GM06990 (cell line): Measurements from ENCODE around the gene ARHGEF38.

Source experiments
- DNase-seq: peaks from one replicate; pipeline ENCODE4 v3.0.0-alpha.2; 2011; ENCODE audit not compliant: insufficient read length; ENCODE audit errors: extremely low read depth
- H3K27me3 ChIP-seq: replicated peaks from 2 replicates; pipeline ENCODE4 v1.6.0; 2011; ENCODE audit warnings: low read length; ENCODE audit not compliant: control insufficient read depth, insufficient read depth
- H3K36me3 ChIP-seq: 2 replicates; pipeline ENCODE4 v1.5.1; 2011; ENCODE audit warnings: low read length; ENCODE audit not compliant: control insufficient read depth, insufficient read depth
- H3K4me3 ChIP-seq: replicated peaks from 2 replicates; pipeline ENCODE4 v1.5.1; 2011; ENCODE audit warnings: low read depth, mild to moderate bottlenecking, control low read depth, low read length
- TF ChIP-seq, protein P1 (sequence below): IDR thresholded peaks from 2 replicates; pipeline ENCODE4 v1.5.1; 2011; ENCODE audit warnings: low read length, control low read depth, mild to moderate bottlenecking, inconsistent platforms; ENCODE audit not compliant: insufficient read depth, poor library complexity, severe bottlenecking

The ARHGEF38 gene

DNA sequence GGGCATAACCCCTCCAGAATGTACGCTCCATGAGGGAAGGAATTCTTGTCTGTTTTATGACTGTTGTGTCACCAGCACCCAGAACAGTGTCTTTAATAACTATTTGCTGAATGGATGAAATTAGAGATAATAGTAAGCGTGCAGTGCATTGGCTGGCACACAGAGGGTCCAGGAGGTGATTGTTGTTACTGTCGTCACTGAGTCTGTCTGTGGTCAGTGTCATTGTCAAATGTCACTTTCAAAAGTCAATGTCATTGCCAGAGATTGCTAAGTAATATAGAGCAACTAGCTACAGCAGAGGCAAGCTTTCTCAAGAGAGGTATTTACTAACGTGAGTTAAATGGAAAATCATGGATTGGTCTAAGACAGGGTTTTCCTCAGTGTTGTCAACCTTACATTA, 70.7 kb downstream of the ARHGEF38 start:
- TF ChIP-seq, protein P1, sequence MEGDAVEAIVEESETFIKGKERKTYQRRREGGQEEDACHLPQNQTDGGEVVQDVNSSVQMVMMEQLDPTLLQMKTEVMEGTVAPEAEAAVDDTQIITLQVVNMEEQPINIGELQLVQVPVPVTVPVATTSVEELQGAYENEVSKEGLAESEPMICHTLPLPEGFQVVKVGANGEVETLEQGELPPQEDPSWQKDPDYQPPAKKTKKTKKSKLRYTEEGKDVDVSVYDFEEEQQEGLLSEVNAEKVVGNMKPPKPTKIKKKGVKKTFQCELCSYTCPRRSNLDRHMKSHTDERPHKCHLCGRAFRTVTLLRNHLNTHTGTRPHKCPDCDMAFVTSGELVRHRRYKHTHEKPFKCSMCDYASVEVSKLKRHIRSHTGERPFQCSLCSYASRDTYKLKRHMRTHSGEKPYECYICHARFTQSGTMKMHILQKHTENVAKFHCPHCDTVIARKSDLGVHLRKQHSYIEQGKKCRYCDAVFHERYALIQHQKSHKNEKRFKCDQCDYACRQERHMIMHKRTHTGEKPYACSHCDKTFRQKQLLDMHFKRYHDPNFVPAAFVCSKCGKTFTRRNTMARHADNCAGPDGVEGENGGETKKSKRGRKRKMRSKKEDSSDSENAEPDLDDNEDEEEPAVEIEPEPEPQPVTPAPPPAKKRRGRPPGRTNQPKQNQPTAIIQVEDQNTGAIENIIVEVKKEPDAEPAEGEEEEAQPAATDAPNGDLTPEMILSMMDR = no peak
- no peak for DNase-seq
- H3K4me3 ChIP-seq = no peak overlapping the region
- no peaks in the 10 kb centered on the region for H3K36me3 ChIP-seq
- no peaks in the 10 kb centered on the region for H3K27me3 ChIP-seq

DNA sequence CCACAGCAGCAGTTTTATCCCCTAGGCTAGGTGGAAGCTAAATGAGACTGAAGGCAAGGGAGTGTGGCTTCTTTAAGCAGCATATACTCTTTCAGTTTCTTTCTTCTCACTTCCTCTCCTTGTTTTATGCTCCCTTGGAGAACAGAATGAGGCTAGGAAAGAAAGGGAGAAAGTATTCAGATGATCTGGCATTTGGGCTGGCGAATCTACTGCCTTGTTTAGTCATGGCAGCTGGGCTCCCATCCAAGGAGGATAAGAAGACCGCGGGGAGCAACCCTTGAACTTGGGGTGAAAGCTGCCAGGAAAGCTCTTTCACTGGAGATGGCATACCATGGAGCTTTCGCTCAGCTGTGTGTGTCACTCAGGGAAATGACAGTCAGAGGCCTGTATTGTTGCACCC, 72.1 kb downstream of the ARHGEF38 start:
- H3K36me3 ChIP-seq = no peaks in the 10 kb centered on the region
- H3K4me3 ChIP-seq = no peak overlapping the region
- TF ChIP-seq, protein P1 = no peak
- no peak for DNase-seq
- H3K27me3 ChIP-seq = no peaks in the 10 kb centered on the region

DNA sequence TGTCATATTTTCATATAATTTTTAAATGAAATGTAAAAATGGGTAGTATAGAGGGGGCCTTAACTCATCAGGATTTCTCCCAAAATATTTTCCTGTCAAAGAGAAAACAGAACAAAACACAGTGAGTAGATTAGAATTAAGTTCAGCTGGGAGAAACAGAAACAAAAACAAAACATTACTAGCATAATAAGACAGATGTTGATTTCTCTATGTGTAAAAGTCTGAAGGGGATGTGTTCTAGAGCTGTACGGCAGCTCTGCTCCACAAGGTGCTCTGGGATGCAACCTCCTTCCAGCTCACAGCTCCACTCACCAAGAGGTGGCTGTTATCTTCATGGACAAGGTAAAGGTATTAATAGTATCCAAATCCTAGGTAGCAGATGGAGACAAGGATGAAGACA, 72.8 kb downstream of the ARHGEF38 start:
- Histone ChIP-seq H3K36me3 (no peaks in the 10 kb centered on the region), H3K27me3 (no peaks in the 10 kb centered on the region), H3K4me3 (no peak overlapping the region)
- TF ChIP-seq, protein P1 = no peak
- no peak for DNase-seq

DNA sequence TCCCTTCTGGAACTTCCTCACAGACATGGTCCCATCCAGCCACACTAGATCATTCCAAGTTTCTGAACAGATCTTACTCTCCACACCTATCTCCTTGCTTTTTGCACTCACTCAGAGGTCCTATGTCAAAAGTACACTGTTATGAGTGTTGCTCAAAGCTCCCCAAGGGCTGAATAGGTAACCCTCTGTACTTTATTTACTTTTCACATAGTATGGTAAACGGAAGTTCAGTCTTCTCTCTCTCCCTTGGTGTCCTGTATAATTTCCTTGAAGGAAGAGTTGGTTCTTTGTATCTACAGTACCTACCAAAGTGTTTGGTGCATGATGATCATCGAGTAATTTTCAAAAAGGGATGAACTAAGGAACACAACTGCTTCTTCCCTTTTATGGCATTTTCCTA, 74.4 kb downstream of the ARHGEF38 start:
- DNase-seq = no peak
- Histone ChIP-seq H3K27me3 (no peaks in the 10 kb centered on the region), H3K36me3 (no peaks in the 10 kb centered on the region), H3K4me3 (no peak overlapping the region)
- TF ChIP-seq, protein P1 = no peak

DNA sequence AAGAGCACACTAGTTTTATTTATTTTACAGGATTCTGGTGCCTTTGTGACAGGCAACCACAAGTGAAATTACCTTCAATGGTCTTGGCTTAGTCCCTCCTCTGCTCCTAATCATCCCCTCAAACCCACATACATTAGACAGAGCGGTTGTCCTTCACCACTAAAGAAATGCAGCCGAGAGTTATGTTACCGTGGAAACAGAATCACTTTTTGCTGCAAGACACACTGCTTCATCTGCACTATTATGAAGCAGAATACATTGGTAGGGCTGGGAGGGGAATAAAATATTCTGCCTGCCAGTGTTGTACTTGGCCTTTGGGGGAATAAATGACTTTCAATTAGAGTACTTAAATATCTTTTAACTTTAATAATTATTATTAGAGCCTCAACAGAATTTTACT, 75.2 kb downstream of the ARHGEF38 start:
- H3K27me3 ChIP-seq = no peaks in the 10 kb centered on the region
- no peak overlapping the region for H3K4me3 ChIP-seq
- no peaks in the 10 kb centered on the region for H3K36me3 ChIP-seq
- TF ChIP-seq, protein P1 = no peak
- no peak for DNase-seq
